Calu3 (cell line): ENCODE measurements around the gene THBS1. TPM values are rescaled to one million over a fixed set of nuclear protein-coding genes. Genes with fewer than 3 reads are reported as not detected.

Experiments used
- BruUV-seq: library from RNA; stranded (reverse); fragments of 400-500 nt; replicated peaks from 2 replicates; lab custom pipeline; 2021; lab: Mats Ljungman, UMichigan
- CTCF ChIA-PET: fragments of 300-600 bp; sonication (Branson Sonifier 250); formaldehyde crosslinking; loops from one replicate; lab custom pipeline; 2022; ENCODE audit warnings: antibody characterized with exemption; lab: Charles Lee
- DNase-seq: peaks from one replicate; pipeline ENCODE4 v3.0.0; 2022
- H3K27ac Mint-ChIP-seq: one replicate; pipeline ENCODE4 v1.8.0; 2022; ENCODE audit warnings: mixed read lengths; ENCODE audit not compliant: unreplicated experiment
- H3K27me3 Mint-ChIP-seq: one replicate; pipeline ENCODE4 v1.8.0; 2022; ENCODE audit warnings: mixed read lengths; ENCODE audit not compliant: unreplicated experiment
- H3K36me3 Mint-ChIP-seq: one replicate; pipeline ENCODE4 v1.8.0; 2022; ENCODE audit warnings: mild to moderate bottlenecking, moderate library complexity, mixed read lengths; ENCODE audit not compliant: insufficient read depth, unreplicated experiment
- H3K4me1 Mint-ChIP-seq: one replicate; pipeline ENCODE4 v1.8.0; 2022; ENCODE audit warnings: mild to moderate bottlenecking, low read depth, mixed read lengths; ENCODE audit not compliant: unreplicated experiment
- H3K4me3 Mint-ChIP-seq: one replicate; pipeline ENCODE4 v1.8.0; 2022; ENCODE audit warnings: mild to moderate bottlenecking, low read depth, moderate library complexity, mixed read lengths; ENCODE audit not compliant: unreplicated experiment
- H3K9me3 Mint-ChIP-seq: one replicate; pipeline ENCODE4 v1.8.0; 2022; ENCODE audit warnings: low read depth, mixed read lengths; ENCODE audit not compliant: unreplicated experiment
- CTCF ChIP-seq: fragments of 200-600 bp; IDR thresholded peaks from one replicate; pipeline ENCODE4 v1.8.0; 2022; ENCODE audit warnings: antibody characterized with exemption; ENCODE audit not compliant: unreplicated experiment
- intact Hi-C: fragments of 100-400 bp; cut with micrococcal nuclease; formaldehyde crosslinking; loops from one replicate; pipeline ENCODE4 v1.10.0; 2022; ENCODE audit not compliant: unreplicated experiment
- total RNA-seq: library from RNA; stranded (reverse); gene quantifications from 2 replicates; pipeline ENCODE4 v1.2.3, GENCODE V29; 2022

THBS1 gene
- total RNA-seq, 1 experiment from 2014 or later, result 199 TPM

DNA sequence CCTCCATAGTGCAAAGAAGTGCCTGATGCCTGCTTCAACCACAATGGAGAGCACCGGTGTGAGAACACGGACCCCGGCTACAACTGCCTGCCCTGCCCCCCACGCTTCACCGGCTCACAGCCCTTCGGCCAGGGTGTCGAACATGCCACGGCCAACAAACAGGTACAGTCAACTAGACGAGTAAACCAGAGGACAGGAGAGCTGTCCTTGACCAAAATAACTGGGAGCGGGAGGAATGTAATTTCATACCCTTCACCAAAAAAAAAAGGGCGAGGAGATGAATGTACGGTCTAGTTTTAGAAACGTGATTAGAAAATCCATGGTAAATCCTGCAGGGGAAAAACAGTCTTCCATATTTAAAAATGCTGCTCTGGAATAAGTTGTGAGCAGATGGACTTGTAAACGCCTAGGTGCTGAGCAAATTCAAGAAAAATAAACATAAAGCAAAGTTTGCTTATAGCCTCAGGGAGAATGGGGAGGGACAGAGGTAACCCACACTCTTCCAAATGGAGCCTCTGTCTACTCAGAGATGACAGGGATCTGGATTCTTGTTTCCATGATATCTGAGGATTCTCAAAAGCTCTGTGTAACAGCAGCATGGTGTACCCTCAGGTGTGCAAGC lies 8.4 kb downstream of the THBS1 start:
- BruUV-seq, result no TSS peak
- Mint-ChIP-seq H3K27ac (no peak overlapping the region), H3K9me3 (no peaks in the 10 kb centered on the region), H3K4me1 (no peaks in the 10 kb centered on the region), H3K27me3 (no peaks in the 10 kb centered on the region), H3K36me3 (peaks cover 10% of the 10 kb centered on the region), H3K4me3 (no peak overlapping the region)
- intact Hi-C loops, result loop anchor here (10.0 kb wide), 2 partner anchors 185 to 595 kb away; no protein-coding TSS in a partner anchor
- CTCF ChIA-PET, result no interaction called here
- no peak for DNase-seq
- TF ChIP-seq CTCF, result no peak

GRCh38 chr15:39589815-39590644 lies 9.2 kb downstream of the THBS1 start:
- BruUV-seq, result no TSS peak
- Mint-ChIP-seq H3K36me3 (peaks cover 10% of the 10 kb centered on the region), H3K27ac (no peak overlapping the region), H3K9me3 (no peaks in the 10 kb centered on the region), H3K4me1 (no peaks in the 10 kb centered on the region), H3K4me3 (no peak overlapping the region), H3K27me3 (no peaks in the 10 kb centered on the region)
- intact Hi-C loops, result loop anchor here (10.0 kb wide), 3 partner anchors 75 to 595 kb away; no protein-coding TSS in a partner anchor
- no peak for DNase-seq
- CTCF ChIA-PET, result no interaction called here
- no peak for TF ChIP-seq CTCF

DNA sequence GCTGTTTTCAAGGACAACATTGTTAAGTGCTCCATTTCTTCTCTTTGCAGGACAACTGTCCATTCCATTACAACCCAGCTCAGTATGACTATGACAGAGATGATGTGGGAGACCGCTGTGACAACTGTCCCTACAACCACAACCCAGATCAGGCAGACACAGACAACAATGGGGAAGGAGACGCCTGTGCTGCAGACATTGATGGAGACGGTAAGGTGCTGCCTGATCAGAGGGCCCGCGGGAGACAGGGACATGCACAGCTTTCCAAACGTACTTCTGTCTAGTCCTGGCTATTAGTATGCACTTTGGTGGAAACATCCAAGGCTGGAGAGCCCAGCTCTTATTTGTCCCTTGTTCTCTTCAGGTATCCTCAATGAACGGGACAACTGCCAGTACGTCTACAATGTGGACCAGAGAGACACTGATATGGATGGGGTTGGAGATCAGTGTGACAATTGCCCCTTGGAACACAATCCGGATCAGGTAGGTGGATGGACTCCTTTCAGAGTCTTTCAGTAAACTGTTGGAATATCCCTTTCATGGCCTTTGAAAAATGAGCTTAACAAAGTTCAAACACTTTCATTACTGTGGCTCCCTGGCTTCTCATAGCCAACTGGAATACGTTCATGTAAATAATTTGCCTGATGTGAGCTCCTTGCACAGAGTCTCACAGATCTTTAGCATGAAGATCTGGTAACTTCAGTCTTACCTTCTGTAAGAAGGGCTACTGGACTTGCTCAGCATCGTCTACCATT lies 10.4 kb downstream of the THBS1 start:
- DNase-seq, result no peak
- H3K4me1 Mint-ChIP-seq, result no peaks in the 10 kb centered on the region
- intact Hi-C loops, result loop anchor here (10.0 kb wide), 1 partner anchor 73 kb away; no protein-coding TSS in a partner anchor
- H3K27ac Mint-ChIP-seq, result no peak overlapping the region
- CTCF ChIA-PET, result no interaction called here
- H3K9me3 Mint-ChIP-seq, result no peaks in the 10 kb centered on the region
- no peak for TF ChIP-seq CTCF
- no peak overlapping the region for H3K4me3 Mint-ChIP-seq
- BruUV-seq, result no TSS peak
- no peaks in the 10 kb centered on the region for H3K27me3 Mint-ChIP-seq
- H3K36me3 Mint-ChIP-seq, result peaks cover 12% of the 10 kb centered on the region

DNA sequence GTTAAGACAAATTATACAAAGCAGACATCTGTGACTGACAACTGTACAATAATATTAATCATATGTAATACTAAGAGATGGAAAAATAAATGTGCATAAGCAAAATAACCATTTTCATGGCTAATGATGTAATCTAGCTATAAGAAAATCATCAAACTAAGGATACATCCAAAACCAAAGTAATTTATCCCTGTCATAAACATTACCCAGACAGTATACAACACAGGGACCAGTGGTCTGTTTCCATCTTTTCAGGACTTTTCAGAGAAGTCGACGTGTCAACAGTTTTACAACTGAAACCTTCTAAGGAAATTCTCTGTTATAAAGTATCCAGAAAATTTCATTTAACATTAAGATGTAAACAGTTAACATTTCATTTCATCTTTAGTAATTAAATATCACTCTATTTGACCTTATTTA lies 11.0 kb downstream of the THBS1 start:
- no peak for DNase-seq
- no TSS peak for BruUV-seq
- H3K27ac Mint-ChIP-seq, result no peak overlapping the region
- no peak for TF ChIP-seq CTCF
- no peaks in the 10 kb centered on the region for H3K27me3 Mint-ChIP-seq
- H3K4me3 Mint-ChIP-seq, result no peak overlapping the region
- peaks cover 15% of the 10 kb centered on the region for H3K36me3 Mint-ChIP-seq
- intact Hi-C loops, result loop anchor here (10.0 kb wide), 1 partner anchor 73 kb away; no protein-coding TSS in a partner anchor
- CTCF ChIA-PET, result no interaction called here
- no peaks in the 10 kb centered on the region for H3K4me1 Mint-ChIP-seq
- no peaks in the 10 kb centered on the region for H3K9me3 Mint-ChIP-seq
